IMR-90 (cell line): ENCODE data around the gene PIEZO2. TPM values are rescaled to one million over a fixed set of nuclear protein-coding genes. Genes with fewer than 3 reads are reported as not detected.

Experiments used
- ATAC-seq: fragments of 200-7000 bp; cut with Tn5 transposase; 2 replicates; pipeline ENCODE4 v1.9.1; 2020; ENCODE audit warnings: low read depth, mild to moderate bottlenecking, moderate library complexity
- BruUV-seq: library from RNA; stranded (reverse); fragments of 400-500 nt; replicated peaks from 2 replicates; lab custom pipeline; 2021; lab: Mats Ljungman, UMichigan
- CTCF ChIA-PET: fragments of 300-600 bp; formaldehyde crosslinking; extraction: SDS; loops from one replicate; lab custom pipeline; 2021; ENCODE audit warnings: antibody characterized with exemption; lab: Yijun Ruan, JAX
- POLR2A ChIA-PET: fragments of 300-600 bp; sonication (Branson Sonifier 250); formaldehyde crosslinking; loops from one replicate; lab custom pipeline; 2022; ENCODE audit warnings: antibody characterized with exemption; ENCODE audit not compliant: unreplicated experiment; lab: Charles Lee
- DNase-seq: peaks from one replicate; pipeline ENCODE4 v3.0.0; 2013
- H2AFZ ChIP-seq: replicated peaks from 2 replicates; pipeline ENCODE3; 2013; ENCODE audit warnings: low read length, mild to moderate bottlenecking; ENCODE audit not compliant: poor library complexity
- H2AK5ac ChIP-seq: 2 replicates; pipeline ENCODE4 v1.6.1; 2013; ENCODE audit warnings: low read depth, low read length, inconsistent platforms
- H2AK9ac ChIP-seq: replicated peaks from 2 replicates; pipeline ENCODE3; 2013; ENCODE audit warnings: mild to moderate bottlenecking, low read depth, low read length, moderate library complexity; ENCODE audit not compliant: poor library complexity
- H2BK120ac ChIP-seq: 2 replicates; pipeline ENCODE4 v1.6.1; 2013; ENCODE audit warnings: low read depth, low read length, inconsistent platforms
- H2BK15ac ChIP-seq: 3 replicates; pipeline ENCODE4 v1.6.1; 2013; ENCODE audit warnings: low read depth, low read length, inconsistent platforms
- H2BK20ac ChIP-seq: 2 replicates; pipeline ENCODE4 v1.6.1; 2013; ENCODE audit warnings: low read depth, mild to moderate bottlenecking, inconsistent platforms, low read length, moderate library complexity
- H2BK5ac ChIP-seq: 2 replicates; pipeline ENCODE4 v1.6.1; 2013; ENCODE audit warnings: mild to moderate bottlenecking, low read depth, low read length, inconsistent platforms; ENCODE audit not compliant: poor library complexity, severe bottlenecking
- H3K14ac ChIP-seq: replicated peaks from 2 replicates; pipeline ENCODE4 v1.6.1; 2013; ENCODE audit warnings: low read depth, low read length, inconsistent platforms
- H3K18ac ChIP-seq: 2 replicates; pipeline ENCODE4 v1.6.1; 2013; ENCODE audit warnings: low read depth, low read length, control low read depth
- H3K23ac ChIP-seq: 2 replicates; pipeline ENCODE4 v1.6.1; 2013; ENCODE audit warnings: low read depth, low read length, inconsistent platforms
- H3K27ac ChIP-seq: 2 replicates; pipeline ENCODE4 v1.5.1; 2013; ENCODE audit warnings: mild to moderate bottlenecking, control low read depth, low read length; ENCODE audit not compliant: insufficient read depth
- H3K27me3 ChIP-seq: 2 replicates; pipeline ENCODE4 v1.6.1; 2013; ENCODE audit warnings: low read length; ENCODE audit not compliant: control insufficient read depth, insufficient read depth
- H3K36me3 ChIP-seq: 2 replicates; pipeline ENCODE4 v1.6.1; 2013; ENCODE audit warnings: low read length, mixed read lengths; ENCODE audit not compliant: control insufficient read depth, insufficient read depth
- H3K4ac ChIP-seq: 2 replicates; pipeline ENCODE4 v1.6.1; 2013; ENCODE audit warnings: low read depth, low read length, inconsistent platforms
- H3K4me1 ChIP-seq: 2 replicates; pipeline ENCODE4 v1.6.1; 2013; ENCODE audit warnings: low read length, mixed read lengths; ENCODE audit not compliant: control insufficient read depth, insufficient read depth
- H3K4me2 ChIP-seq: 2 replicates; pipeline ENCODE4 v1.6.1; 2013; ENCODE audit warnings: low read depth, mild to moderate bottlenecking, control low read depth, low read length, moderate library complexity
- H3K4me3 ChIP-seq: 2 replicates; pipeline ENCODE4 v1.5.1; 2013; ENCODE audit warnings: low read depth, mild to moderate bottlenecking, control low read depth, low read length, moderate library complexity; ENCODE audit not compliant: insufficient read depth
- H3K56ac ChIP-seq: 2 replicates; pipeline ENCODE4 v1.6.1; 2013; ENCODE audit warnings: low read length, inconsistent platforms; ENCODE audit not compliant: insufficient read depth; ENCODE audit errors: extremely low read depth
- H3K79me1 ChIP-seq, 2 experiments: 2 replicates each; pipeline ENCODE4 v1.6.1; 2013; ENCODE audit warnings: low read length in 2 of 2, inconsistent platforms in 1 of 2, low read depth in 1 of 2
- H3K9ac ChIP-seq: 2 replicates; pipeline ENCODE4 v1.6.1; 2013; ENCODE audit warnings: low read depth, low read length, control low read depth
- H3K9me1 ChIP-seq: 2 replicates; pipeline ENCODE4 v1.6.1; 2013; ENCODE audit warnings: low read length, inconsistent platforms; ENCODE audit not compliant: insufficient read depth
- H3K9me3 ChIP-seq: 2 replicates; pipeline ENCODE4 v1.6.1; 2013; ENCODE audit warnings: low read length; ENCODE audit not compliant: control insufficient read depth, insufficient read depth
- H4K20me1 ChIP-seq: 2 replicates; pipeline ENCODE4 v1.6.1; 2013; ENCODE audit warnings: low read length, inconsistent platforms; ENCODE audit not compliant: insufficient read depth
- H4K5ac ChIP-seq: 2 replicates; pipeline ENCODE4 v1.6.1; 2013; ENCODE audit warnings: mild to moderate bottlenecking, low read depth, low read length, control low read depth
- H4K8ac ChIP-seq, 2 experiments: 2 replicates each; pipeline ENCODE4 v1.6.1; 2013; ENCODE audit warnings: low read depth in 2 of 2, low read length in 2 of 2, control low read depth in 1 of 2, inconsistent platforms in 1 of 2
- H4K91ac ChIP-seq: 2 replicates; pipeline ENCODE4 v1.6.1; 2013; ENCODE audit warnings: low read depth, low read length, inconsistent platforms; ENCODE audit not compliant: insufficient read depth
- BHLHE40 ChIP-seq: fragments of 150-350 bp; IDR thresholded peaks from 2 replicates; pipeline ENCODE4 v1.6.1; 2016; ENCODE audit warnings: mild to moderate bottlenecking, low read depth, low read length
- CEBPB ChIP-seq: IDR thresholded peaks from 2 replicates; pipeline ENCODE4 v1.6.1; 2012; ENCODE audit warnings: low read depth, low read length, improper control_type of control experiment
- CHD1 ChIP-seq: IDR thresholded peaks from 2 replicates; pipeline ENCODE4 v1.6.1; 2012; ENCODE audit warnings: low read depth, low read length, improper control_type of control experiment
- ELK1 ChIP-seq: fragments of 150-350 bp; IDR thresholded peaks from 2 replicates; pipeline ENCODE4 v1.6.1; 2016; ENCODE audit warnings: low read depth, mild to moderate bottlenecking, low read length, moderate library complexity, borderline replicate concordance
- FOS ChIP-seq: fragments of 150-350 bp; IDR thresholded peaks from 2 replicates; pipeline ENCODE4 v1.6.1; 2016; ENCODE audit warnings: low read depth, low read length
- MAFK ChIP-seq: IDR thresholded peaks from 2 replicates; pipeline ENCODE4 v1.6.1; 2012; ENCODE audit warnings: low read depth, low read length, improper control_type of control experiment
- MAZ ChIP-seq: IDR thresholded peaks from 2 replicates; pipeline ENCODE4 v1.6.1; 2012; ENCODE audit warnings: low read depth, mild to moderate bottlenecking, low read length, improper control_type of control experiment, moderate library complexity, borderline replicate concordance
- MXI1 ChIP-seq: IDR thresholded peaks from 2 replicates; pipeline ENCODE4 v1.6.1; 2012; ENCODE audit warnings: low read depth, mild to moderate bottlenecking, low read length, moderate library complexity, borderline replicate concordance
- RAD21 ChIP-seq: IDR thresholded peaks from 2 replicates; pipeline ENCODE4 v1.6.1; 2012; ENCODE audit warnings: low read length, improper control_type of control experiment
- RCOR1 ChIP-seq: IDR thresholded peaks from 2 replicates; pipeline ENCODE4 v1.6.1; 2012; ENCODE audit warnings: mild to moderate bottlenecking, low read length, improper control_type of control experiment; ENCODE audit not compliant: insufficient replicate concordance
- SMC3 ChIP-seq: fragments of 150-350 bp; IDR thresholded peaks from 2 replicates; pipeline ENCODE4 v1.6.1; 2016; ENCODE audit warnings: low read depth, mild to moderate bottlenecking, antibody characterized with exemption, low read length, moderate library complexity
- USF2 ChIP-seq: fragments of 150-350 bp; IDR thresholded peaks from 2 replicates; pipeline ENCODE4 v1.6.1; 2017; ENCODE audit warnings: mild to moderate bottlenecking, antibody characterized with exemption, low read length, low read depth
- WGBS, 2 experiments: methylation state at CpG; one replicate each; pipeline versions ENCODE4 v1.1.5 to v1.1.7; 2013; ENCODE audit warnings: missing lambda C conversion rate in 2 of 2; ENCODE audit not compliant: insufficient read length in 1 of 2; ENCODE audit errors: extremely low coverage in 2 of 2; 5-methylcytosine and 5-hydroxymethylcytosine counted together
- dilution Hi-C: fragments of 300-500 bp; cut with HindIII; formaldehyde crosslinking; loops from one replicate; pipeline ENCODE4 v1.14.3; 2018; ENCODE audit warnings: low sequenced_read_pairs; ENCODE audit not compliant: unreplicated experiment
- in situ Hi-C: fragments of 300-500 bp; cut with MboI; formaldehyde crosslinking; loops from 3 replicates; pipeline ENCODE4 v1.14.3; 2019; ENCODE audit warnings: low sequenced_read_pairs, inconsistent platforms, mixed read lengths
- intact Hi-C: fragments of 100-400 bp; cut with micrococcal nuclease; formaldehyde crosslinking; loops from 2 replicates; pipeline ENCODE4 v1.10.0; 2022
- polyA plus RNA-seq, 3 experiments: library from polyadenylated mRNA; depleted of rRNA; stranded (reverse); fragments of >200 nt; gene quantifications; 2 replicates each; pipeline ENCODE4 v1.2.3, GENCODE V29; 2012; ENCODE audit warnings: low replicate concordance in 1 of 3
- total RNA-seq: library from RNA; depleted of rRNA; stranded (reverse); fragments of >200 nt; gene quantifications from 2 replicates; pipeline ENCODE4 v1.2.3, GENCODE V29; 2012
- TF ChIP-seq, protein P1 (sequence below): conservative IDR thresholded peaks from 2 replicates; pipeline ENCODE4 v1.5.1; 2012; ENCODE audit warnings: mild to moderate bottlenecking, low read depth, low read length, improper control_type of control experiment

The PIEZO2 gene
- total and polyA plus RNA-seq, 2 of the 4 experiments (the other 2 are of a cell fraction), result 2.4 to 4.1 TPM

DNA sequence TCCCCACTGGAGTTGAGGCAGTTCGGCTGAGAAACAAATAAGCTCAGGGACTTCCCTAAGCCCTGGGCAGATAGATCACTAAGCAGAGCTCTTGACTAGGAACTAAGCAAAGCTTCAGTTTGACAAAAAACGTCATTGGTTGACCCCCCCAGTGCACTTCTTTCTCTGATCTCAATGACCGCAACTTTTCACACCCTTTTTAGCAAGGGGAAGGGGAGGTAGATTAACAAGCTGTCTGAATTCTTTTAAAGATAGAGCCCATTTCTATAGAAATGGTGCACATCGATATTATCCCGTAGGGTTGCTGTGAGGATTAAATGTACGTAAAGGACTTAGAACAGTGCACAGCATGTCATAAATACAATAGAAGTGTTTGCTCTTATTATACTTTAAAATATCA lies 42.5 kb downstream of the PIEZO2 start:
- H3K9me1 ChIP-seq, result peaks cover 9% of the 10 kb centered on the region; the same call in 1 of the 2 replicates
- H3K79me1 ChIP-seq, result peaks cover 0 to 11% of the 10 kb centered on the region in 2 experiments; a peak in 2 of 4 replicates
- no peak overlapping the region for H3K56ac ChIP-seq
- no peak overlapping the region for H2BK20ac ChIP-seq
- H3K27me3 ChIP-seq, result peaks cover 6% of the 10 kb centered on the region; the same call in 1 of the 2 replicates
- no peak overlapping the region for H3K14ac ChIP-seq
- H3K18ac ChIP-seq, result no peak overlapping the region
- H3K27ac ChIP-seq, result no peak overlapping the region
- H2BK5ac ChIP-seq, result no peak overlapping the region
- no peak overlapping the region for H2AFZ ChIP-seq
- in situ Hi-C loops, result no loop called here
- no peak overlapping the region for H3K4me2 ChIP-seq
- DNase-seq, result no peak
- intact Hi-C loops, result no loop called here
- H4K8ac ChIP-seq, result no peak overlapping the region
- H3K4me3 ChIP-seq, result no peak overlapping the region
- peaks cover 10% of the 10 kb centered on the region; the same call in 1 of the 2 replicates for H3K4me1 ChIP-seq
- no peak overlapping the region for H3K4ac ChIP-seq
- H2AK5ac ChIP-seq, result no peak overlapping the region
- no peak overlapping the region for H2BK15ac ChIP-seq
- H3K23ac ChIP-seq, result no peak overlapping the region
- TF ChIP-seq FOS (no peak), SMC3 (no peak), USF2 (no peak), MAFK (no peak), CHD1 (no peak), MAZ (no peak), CEBPB (no peak), MXI1 (no peak), BHLHE40 (no peak), ELK1 (no peak), RAD21 (no peak), RCOR1 (no peak)
- TF ChIP-seq, protein P1, sequence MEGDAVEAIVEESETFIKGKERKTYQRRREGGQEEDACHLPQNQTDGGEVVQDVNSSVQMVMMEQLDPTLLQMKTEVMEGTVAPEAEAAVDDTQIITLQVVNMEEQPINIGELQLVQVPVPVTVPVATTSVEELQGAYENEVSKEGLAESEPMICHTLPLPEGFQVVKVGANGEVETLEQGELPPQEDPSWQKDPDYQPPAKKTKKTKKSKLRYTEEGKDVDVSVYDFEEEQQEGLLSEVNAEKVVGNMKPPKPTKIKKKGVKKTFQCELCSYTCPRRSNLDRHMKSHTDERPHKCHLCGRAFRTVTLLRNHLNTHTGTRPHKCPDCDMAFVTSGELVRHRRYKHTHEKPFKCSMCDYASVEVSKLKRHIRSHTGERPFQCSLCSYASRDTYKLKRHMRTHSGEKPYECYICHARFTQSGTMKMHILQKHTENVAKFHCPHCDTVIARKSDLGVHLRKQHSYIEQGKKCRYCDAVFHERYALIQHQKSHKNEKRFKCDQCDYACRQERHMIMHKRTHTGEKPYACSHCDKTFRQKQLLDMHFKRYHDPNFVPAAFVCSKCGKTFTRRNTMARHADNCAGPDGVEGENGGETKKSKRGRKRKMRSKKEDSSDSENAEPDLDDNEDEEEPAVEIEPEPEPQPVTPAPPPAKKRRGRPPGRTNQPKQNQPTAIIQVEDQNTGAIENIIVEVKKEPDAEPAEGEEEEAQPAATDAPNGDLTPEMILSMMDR, result no peak
- ChIA-PET CTCF (no interaction called here), POLR2A (no interaction called here)
- no TSS peak for BruUV-seq
- no peak overlapping the region for H2BK120ac ChIP-seq
- no peaks in the 10 kb centered on the region for H3K9me3 ChIP-seq
- no peak for ATAC-seq
- H3K36me3 ChIP-seq, result no peaks in the 10 kb centered on the region
- no peak overlapping the region for H4K91ac ChIP-seq
- 83% methylated on average over 1 of the region's 6 CpGs; no CpG with 5 or more reads in 1 of the 2 experiments for WGBS, 2 experiments
- H4K5ac ChIP-seq, result no peak overlapping the region
- peaks cover 11% of the 10 kb centered on the region; the same call in 1 of the 2 replicates for H4K20me1 ChIP-seq
- H2AK9ac ChIP-seq, result no peak overlapping the region
- dilution Hi-C loops, result no loop called here
- no peak overlapping the region for H3K9ac ChIP-seq
